Mesenteric fat pad (tissue), 1 donor: ENCODE measurements around the gene MAN1A2. TPM values are rescaled to one million over a fixed set of nuclear protein-coding genes. Genes with fewer than 3 reads are reported as not detected.
"Not testable (repeated sequence)": the region's sequence is repeated elsewhere in the genome, so short reads cannot be mapped to it uniquely, and the experiment has no call there.

Source experiments
- DNase-seq: peaks from one replicate; pipeline ENCODE4 v3.0.0-alpha.2; 2020; ENCODE audit warnings: low spot score
- long read RNA-seq: library from polyadenylated mRNA; unstranded; transcript quantifications from one replicate; pipeline ENCODE4 v2.0.0, GENCODE V29; 2020
- total RNA-seq: library from RNA; stranded (reverse); fragmentation: NEBNext Ultra II Directional; extraction: Animal tissue kit (Norgen Biotek cat#: 25700); gene quantifications from one replicate; pipeline ENCODE4 v1.2.1, GENCODE V29; 2021
- donor health status: DM: yes; HTN: yes; CAD: no.

MAN1A2 gene
- total RNA-seq: 40.9 TPM
- long read RNA-seq, full-length matches to known transcripts: 2 of 67 reads
- long read RNA-seq, partial matches to known transcripts: 57 of 67 reads
- long read RNA-seq, other reads (novel, unspliced or antisense): 8 of 67 reads

GRCh38 chr1:117367046-117368025 is at the start of gene MAN1A2:
TSS of gene MAN1A2 (plus strand) at chr1:117367449. CDS start at chr1:117368184, 735 bp downstream.
- peak; percentile 95 for DNase-seq

GRCh38 chr1:117318011-117318410 is 49.2 kb upstream of the MAN1A2 start:
- no peak for DNase-seq

- no peak for DNase-seq
Measured at GRCh38 chr1:117318426-117318825, 48.8 kb upstream of the MAN1A2 start.

- no peak for DNase-seq
Measured at GRCh38 chr1:117320515-117320914, 46.7 kb upstream of the MAN1A2 start.

- DNase-seq: no peak
Measured at GRCh38 chr1:117321680-117322609, 45.3 kb upstream of the MAN1A2 start.

GRCh38 chr1:117324357-117324756 is 42.9 kb upstream of the MAN1A2 start:
- no peak for DNase-seq

GRCh38 chr1:117326035-117326434 is 41.2 kb upstream of the MAN1A2 start:
- not testable (repeated sequence) for DNase-seq

- DNase-seq: no peak
Measured at GRCh38 chr1:117327011-117327410, 40.2 kb upstream of the MAN1A2 start.

- no peak for DNase-seq
Measured at GRCh38 chr1:117335376-117336086, 31.7 kb upstream of the MAN1A2 start.

GRCh38 chr1:117336088-117336817 is 31.0 kb upstream of the MAN1A2 start:
- no peak for DNase-seq

- DNase-seq: no peak
Measured at GRCh38 chr1:117339866-117340700, 27.2 kb upstream of the MAN1A2 start.

- no peak for DNase-seq
Measured at GRCh38 chr1:117341123-117341522, 26.1 kb upstream of the MAN1A2 start.

GRCh38 chr1:117342397-117342796 is 24.9 kb upstream of the MAN1A2 start:
- DNase-seq: no peak

GRCh38 chr1:117346206-117346928 is 20.9 kb upstream of the MAN1A2 start:
- no peak for DNase-seq

GRCh38 chr1:117347907-117348306 is 19.3 kb upstream of the MAN1A2 start:
- no peak for DNase-seq

- DNase-seq: not testable (repeated sequence)
Measured at GRCh38 chr1:117352695-117353094, 14.6 kb upstream of the MAN1A2 start.

GRCh38 chr1:117357833-117358603 is 9.2 kb upstream of the MAN1A2 start:
- not testable (repeated sequence) for DNase-seq

- DNase-seq: not testable (repeated sequence)
Measured at GRCh38 chr1:117358604-117358887, 8.7 kb upstream of the MAN1A2 start.
